Pancreas (tissue), 10 donors: ENCODE results near the gene TERT. TPM values are rescaled to one million over a fixed set of nuclear protein-coding genes. Genes with fewer than 3 reads are reported as not detected.

Experiments
- ATAC-seq, 4 donors: fragments of 200-7000 bp; cut with Tn5 transposase; one replicate each; pipeline versions ENCODE4 v1.8.0 to v1.9.1; 2020; ENCODE audit warnings: mild to moderate bottlenecking in 4 of 4, moderate library complexity in 4 of 4
- DNase-seq, 6 donors: peaks; one replicate each; pipeline ENCODE4 v3.0.0-alpha.2; 2020
- FAIRE-seq: peaks from 2 replicates; lab custom pipeline; 2012; peaks lifted over from hg19 to GRCh38; lab: Jason Lieb, UNC
- H3K27ac ChIP-seq, 4 donors: fragments of 200-600 bp; sonication (generic); 1 replicate in 3 of 4; 2 replicates in 1 of 4; pipeline versions ENCODE4 v1.5.0 to v1.8.0; 2020
- H3K27me3 ChIP-seq, 4 donors: fragments of 200-600 bp; one replicate each; pipeline ENCODE4 v1.8.0; 2021
- H3K36me3 ChIP-seq, 3 donors: fragments of 200-600 bp; sonication (generic) in 1 of 3; one replicate each; pipeline versions ENCODE4 v1.5.0 to v1.8.0; 2020 to 2021
- H3K4me1 ChIP-seq, 3 donors: fragments of 200-600 bp; one replicate each; pipeline ENCODE4 v1.8.0; 2021
- H3K4me3 ChIP-seq, 4 donors: fragments of 200-600 bp; sonication (generic) in 2 of 4; one replicate each; pipeline versions ENCODE4 v1.5.0 to v1.8.0; 2020 to 2021
- H3K9me3 ChIP-seq, 4 donors: fragments of 200-600 bp; one replicate each; pipeline ENCODE4 v1.8.0; 2021
- WGBS, 2 donors: extraction: QIAGEN DNeasy Blood & Tissue Kit; methylation state at CpG; one replicate each; pipeline ENCODE4 v1.1.7; 2013; 5-methylcytosine and 5-hydroxymethylcytosine counted together
- intact Hi-C, 3 donors: fragments of 100-400 bp; cut with DNase I; formaldehyde crosslinking; loops; one replicate each; pipeline versions ENCODE4 v1.11.1 to v1.14.2; 2022
- microRNA-seq, 2 donors: library from miRNA; unstranded; fragments of <30 nt; microRNA quantifications; one replicate each; pipeline versions ENCODE4 to v1.1.0, GENCODE V29; 2019 to 2020
- polyA plus RNA-seq, 2 donors: library from polyadenylated mRNA; stranded (reverse); fragments of 200-250 nt; gene quantifications; one replicate each; pipeline ENCODE4 v1.2.3, GENCODE V29; 2013
- total RNA-seq, 6 donors: library from RNA; stranded (reverse); fragmentation: NEBNext Ultra II Directional in 4 of 6; extraction: Animal tissue kit (Norgen Biotek cat#: 25700) in 4 of 6; gene quantifications; one replicate each; pipeline versions ENCODE4 v1.2.1 to v1.2.4, GENCODE V29; 2021 to 2023
- TF ChIP-seq, protein P1 (sequence below), 4 donors: fragments of 200-600 bp; sonication (generic) in 3 of 4; IDR thresholded peaks; one replicate each; pipeline versions ENCODE4 v1.5.0 to v1.8.0; 2021; ENCODE audit warnings: antibody characterized with exemption in 4 of 4
- donor health status: healthy with polysubstance abuse.
- donor health status: DM: no; HTN: no; CAD: no; lungs with moderate emphysema.
- donor health status: DM: no; HTN: no; CAD: no.
- donor health status: control.
- donor health status: control.
- donor health status: Bipolar disorder and iron deficiency.
- donor health status: DM: yes; HTN: yes; CAD: no.
- donor health status: DM: no; HTN: no; CAD: no.
- donor health status: DM: no; HTN: no; CAD: no.
- donor health status: DM: yes; HTN: yes; CAD: no.

Gene TERT
- total and polyA plus RNA-seq, 8 donors = 0.06 to 0.28 (median 0.25) TPM; not detected in 5

GRCh38 chr5:1203968-1204692 is 90.7 kb downstream of the TERT start:
- Histone ChIP-seq H3K4me3 (no peak overlapping the region), H3K27ac (peak overlapping the region in 2 of 4 donors; percentile 35 to 67), H3K27me3 (no peaks in the 10 kb centered on the region), H3K9me3 (no peaks in the 10 kb centered on the region), H3K4me1 (peaks cover 0 to 4% (median 3%) of the 10 kb centered on the region in 3 donors), H3K36me3 (no peaks in the 10 kb centered on the region)
- no peak for FAIRE-seq
- DNase-seq = peak in 1 of 6 donors; percentile 70
- WGBS, 2 donors = 73 to 77% methylated on average over 25 of the region's 25 CpGs
- intact Hi-C loops = no loop called here
- no peak for ATAC-seq
- TF ChIP-seq, protein P1, sequence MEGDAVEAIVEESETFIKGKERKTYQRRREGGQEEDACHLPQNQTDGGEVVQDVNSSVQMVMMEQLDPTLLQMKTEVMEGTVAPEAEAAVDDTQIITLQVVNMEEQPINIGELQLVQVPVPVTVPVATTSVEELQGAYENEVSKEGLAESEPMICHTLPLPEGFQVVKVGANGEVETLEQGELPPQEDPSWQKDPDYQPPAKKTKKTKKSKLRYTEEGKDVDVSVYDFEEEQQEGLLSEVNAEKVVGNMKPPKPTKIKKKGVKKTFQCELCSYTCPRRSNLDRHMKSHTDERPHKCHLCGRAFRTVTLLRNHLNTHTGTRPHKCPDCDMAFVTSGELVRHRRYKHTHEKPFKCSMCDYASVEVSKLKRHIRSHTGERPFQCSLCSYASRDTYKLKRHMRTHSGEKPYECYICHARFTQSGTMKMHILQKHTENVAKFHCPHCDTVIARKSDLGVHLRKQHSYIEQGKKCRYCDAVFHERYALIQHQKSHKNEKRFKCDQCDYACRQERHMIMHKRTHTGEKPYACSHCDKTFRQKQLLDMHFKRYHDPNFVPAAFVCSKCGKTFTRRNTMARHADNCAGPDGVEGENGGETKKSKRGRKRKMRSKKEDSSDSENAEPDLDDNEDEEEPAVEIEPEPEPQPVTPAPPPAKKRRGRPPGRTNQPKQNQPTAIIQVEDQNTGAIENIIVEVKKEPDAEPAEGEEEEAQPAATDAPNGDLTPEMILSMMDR (IDR thresholded peaks at IDR 0.05) = no peak

GRCh38 chr5:1203311-1203967 is 91.4 kb downstream of the TERT start:
- no peak for FAIRE-seq
- 89 to 92% methylated on average over 22 to 24 of the region's 24 CpGs for WGBS, 2 donors

More at GRCh38 chr5:1203311-1203967, 91.4 kb downstream of the TERT start:
- peak in 2 of 6 donors; percentile 24 to 68 for DNase-seq
- Histone ChIP-seq H3K9me3 (no peaks in the 10 kb centered on the region), H3K27ac (no peak overlapping the region), H3K27me3 (no peaks in the 10 kb centered on the region), H3K4me3 (no peak overlapping the region), H3K4me1 (peaks cover 0 to 4% (median 3%) of the 10 kb centered on the region in 3 donors), H3K36me3 (no peaks in the 10 kb centered on the region)
- TF ChIP-seq, protein P1 (IDR thresholded peaks at IDR 0.05) = no peak
- no peak for ATAC-seq
- intact Hi-C loops = no loop called here

Small RNA genes within 50 kb of the gene (microRNA-seq; reads per million reads assigned to microRNA genes)
- 0 reads per million in 2 donors for gene MIR4457

Other genes with a start within 250 kb of the TERT start
- gene SLC12A7, start 183.0 kb downstream of the TERT start, total RNA-seq = 10 to 100 TPM; 17.4 to 56.5 (median 32.1) TPM
- 10 to 100 TPM; 40.0 to 44.9 TPM for gene SLC12A7, start 183.0 kb downstream of the TERT start, polyA plus RNA-seq
- under 1 TPM; 0.08 to 0.37 (median 0.23) TPM for gene SLC6A19, start 93.5 kb downstream of the TERT start, total RNA-seq
- gene SLC6A19, start 93.5 kb downstream of the TERT start, polyA plus RNA-seq = 1 to 10 TPM; 1.1 to 3.9 TPM
- gene SLC6A18, start 69.7 kb downstream of the TERT start, total RNA-seq = not detected
- under 1 TPM in 1 of 2 donors, not detected in 1; 0.14 TPM for gene SLC6A18, start 69.7 kb downstream of the TERT start, polyA plus RNA-seq
- 10 to 100 TPM; 40.4 to 63.0 (median 53.2) TPM for gene CLPTM1L, start 50.0 kb upstream of the TERT start, total RNA-seq
- gene CLPTM1L, start 50.0 kb upstream of the TERT start, polyA plus RNA-seq = 10 to 100 TPM; 39.5 to 60.0 TPM
- gene SLC6A3, start 150.4 kb upstream of the TERT start, total RNA-seq = not detected
- not detected for gene SLC6A3, start 150.4 kb upstream of the TERT start, polyA plus RNA-seq
- gene LPCAT1, start 228.9 kb upstream of the TERT start, total RNA-seq = 10 to 100 TPM in 2 of 6 donors, 1 to 10 TPM in 4; 6.5 to 26.1 (median 7.8) TPM
- gene LPCAT1, start 228.9 kb upstream of the TERT start, polyA plus RNA-seq = 10 to 100 TPM; 19.2 to 19.7 TPM